ENCODE data around the gene TRIP6. TPM values are rescaled to one million over a fixed set of nuclear protein-coding genes. Genes with fewer than 3 reads are reported as not detected.

TRIP6 gene
- total RNA-seq, 4 donors from 2014 or later, result 64.5 to 122 (median 109) TPM

DNA sequence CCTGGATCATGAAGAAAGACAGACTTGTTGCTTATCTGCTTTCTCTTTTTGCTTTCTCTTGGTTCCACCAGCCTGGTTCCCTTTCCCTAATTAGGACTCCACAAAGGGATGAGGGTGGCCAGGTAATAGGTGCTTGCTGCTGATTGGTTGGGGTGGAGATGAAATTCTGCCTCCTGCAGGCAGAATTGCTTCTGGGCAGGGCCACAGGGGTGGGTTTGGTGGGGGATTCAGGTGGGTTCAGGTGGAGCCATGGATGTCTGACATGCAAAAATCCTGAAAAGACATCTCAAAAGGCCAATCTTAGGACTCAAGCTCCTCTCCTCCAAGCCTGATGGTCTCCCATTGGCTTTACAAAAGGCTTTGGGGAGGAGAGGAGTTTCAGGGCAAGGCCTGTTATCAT is 53.9 kb downstream of the TRIP6 start:
- TF ChIP-seq POLR2A (IDR thresholded peaks at IDR 0.05), result no peak
- TF ChIP-seq, protein P1, sequence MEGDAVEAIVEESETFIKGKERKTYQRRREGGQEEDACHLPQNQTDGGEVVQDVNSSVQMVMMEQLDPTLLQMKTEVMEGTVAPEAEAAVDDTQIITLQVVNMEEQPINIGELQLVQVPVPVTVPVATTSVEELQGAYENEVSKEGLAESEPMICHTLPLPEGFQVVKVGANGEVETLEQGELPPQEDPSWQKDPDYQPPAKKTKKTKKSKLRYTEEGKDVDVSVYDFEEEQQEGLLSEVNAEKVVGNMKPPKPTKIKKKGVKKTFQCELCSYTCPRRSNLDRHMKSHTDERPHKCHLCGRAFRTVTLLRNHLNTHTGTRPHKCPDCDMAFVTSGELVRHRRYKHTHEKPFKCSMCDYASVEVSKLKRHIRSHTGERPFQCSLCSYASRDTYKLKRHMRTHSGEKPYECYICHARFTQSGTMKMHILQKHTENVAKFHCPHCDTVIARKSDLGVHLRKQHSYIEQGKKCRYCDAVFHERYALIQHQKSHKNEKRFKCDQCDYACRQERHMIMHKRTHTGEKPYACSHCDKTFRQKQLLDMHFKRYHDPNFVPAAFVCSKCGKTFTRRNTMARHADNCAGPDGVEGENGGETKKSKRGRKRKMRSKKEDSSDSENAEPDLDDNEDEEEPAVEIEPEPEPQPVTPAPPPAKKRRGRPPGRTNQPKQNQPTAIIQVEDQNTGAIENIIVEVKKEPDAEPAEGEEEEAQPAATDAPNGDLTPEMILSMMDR (IDR thresholded peaks at IDR 0.05), result no peak
- intact Hi-C loops (cut with DNase I), result no loop called here
- Histone ChIP-seq H3K4me1 (no peaks in the 10 kb centered on the region), H3K36me3 (no peaks in the 10 kb centered on the region), H3K27me3 (no peaks in the 10 kb centered on the region), H3K9me3 (no peaks in the 10 kb centered on the region), H3K4me3 (replicated peaks in 1 of 3) (no peak overlapping the region), H3K27ac (no peak overlapping the region)
- DNase-seq, result no peak

Small RNA genes within 50 kb of the gene (microRNA-seq; reads per million reads assigned to microRNA genes)
- not detected for gene MIR6875

Small RNA genes within 50 kb of the gene (small RNA-seq; reads per million reads assigned to genes)
- gene RN7SL549P (not detected), gene RN7SL750P (not detected)

Other genes with a start within 250 kb of the TRIP6 start
- under 1 TPM in 2 of 4 donors, not detected in 2; 0.22 to 0.27 TPM for gene TFR2, start 225.8 kb upstream of the TRIP6 start, total RNA-seq
- gene ACTL6B, start 210.9 kb upstream of the TRIP6 start, total RNA-seq, result under 1 TPM in 1 of 4 donors, not detected in 3; 0.93 TPM
- gene GNB2, start 193.6 kb upstream of the TRIP6 start, total RNA-seq, result 100 to 1,000 TPM; 168 to 221 (median 186) TPM
- gene GIGYF1, start 173.1 kb upstream of the TRIP6 start, total RNA-seq, result 10 to 100 TPM; 30.5 to 46.9 (median 35.3) TPM
- gene POP7, start 161.3 kb upstream of the TRIP6 start, total RNA-seq, result 10 to 100 TPM; 15.8 to 44.8 (median 21.0) TPM
- not detected for gene EPO, start 146.9 kb upstream of the TRIP6 start, total RNA-seq
- under 1 TPM in 2 of 4 donors, not detected in 2; under 0.01 TPM for gene ZAN, start 133.8 kb upstream of the TRIP6 start, total RNA-seq
- 10 to 100 TPM; 27.9 to 38.0 (median 35.1) TPM for gene EPHB4, start 39.9 kb upstream of the TRIP6 start, total RNA-seq
- 10 to 100 TPM; 15.2 to 27.9 (median 17.2) TPM for gene SLC12A9, start 14.7 kb upstream of the TRIP6 start, total RNA-seq
- gene SRRT, start 7.7 kb downstream of the TRIP6 start, total RNA-seq, result 100 to 1,000 TPM in 1 of 4 donors, 10 to 100 TPM in 3; 62.5 to 109 (median 93.2) TPM
- gene UFSP1, start 22.3 kb downstream of the TRIP6 start, total RNA-seq, result 10 to 100 TPM in 1 of 4 donors, 1 to 10 TPM in 3; 7.4 to 10.4 (median 8.9) TPM
- gene ACHE, start 28.5 kb downstream of the TRIP6 start, total RNA-seq, result 1 to 10 TPM; 1.0 to 4.8 (median 1.8) TPM
- under 1 TPM; under 0.01 to 0.29 (median 0.22) TPM for gene MUC3A, start 82.1 kb downstream of the TRIP6 start, total RNA-seq
- not detected for gene MUC12, start 102.2 kb downstream of the TRIP6 start, total RNA-seq
- not detected for gene MUC17, start 152.7 kb downstream of the TRIP6 start, total RNA-seq
- gene TRIM56, start 218.1 kb downstream of the TRIP6 start, total RNA-seq, result 10 to 100 TPM; 19.6 to 36.4 (median 28.5) TPM